ENCODE measurements around the gene EFS.
"Not testable (repeated sequence)": the region's sequence is repeated elsewhere in the genome, so short reads cannot be mapped to it uniquely, and the experiment has no call there.

The EFS gene

DNA sequence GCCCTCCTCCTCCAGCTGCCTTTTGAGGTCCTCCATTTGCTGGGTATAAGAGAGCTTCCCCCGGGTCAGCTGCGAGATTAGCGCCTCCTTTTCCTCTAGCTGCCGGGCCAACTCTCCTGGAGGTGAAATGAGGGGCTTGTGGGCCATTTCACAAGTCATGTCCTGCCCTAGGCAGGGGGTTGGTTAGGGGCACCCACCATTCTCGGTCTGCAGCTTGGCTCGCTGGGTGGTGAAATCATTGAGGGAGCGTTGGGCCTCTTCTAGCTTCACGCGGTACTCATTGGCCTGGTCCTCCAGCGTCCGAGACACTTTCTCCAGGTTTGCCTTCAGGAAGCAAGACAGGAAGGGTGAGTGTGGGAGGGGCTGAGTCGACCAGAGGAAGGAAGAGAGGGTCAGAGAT lies 24.4 kb upstream of the EFS start:
- no peak for TF ChIP-seq POU2F2 (IDR thresholded peaks at IDR 0.05; ENCODE audit: low read depth, low read length)
- no peak for TF ChIP-seq PAX5 (IDR thresholded peaks at IDR 0.05; ENCODE audit: insufficient read depth, low read length, severe bottlenecking)
- no peak for TF ChIP-seq POLR2AphosphoS5 (IDR thresholded peaks at IDR 0.05; ENCODE audit: low read depth, low read length)
- TF ChIP-seq SPI1 (IDR thresholded peaks at IDR 0.05; ENCODE audit: low read depth, low read length): no peak
- TF ChIP-seq TAF1 (IDR thresholded peaks at IDR 0.05; ENCODE audit: low read depth, low read length): no peak
- FAIRE-seq (no peak), DNase-seq (ENCODE audit: insufficient read length, low spot score) (no peak)

DNA sequence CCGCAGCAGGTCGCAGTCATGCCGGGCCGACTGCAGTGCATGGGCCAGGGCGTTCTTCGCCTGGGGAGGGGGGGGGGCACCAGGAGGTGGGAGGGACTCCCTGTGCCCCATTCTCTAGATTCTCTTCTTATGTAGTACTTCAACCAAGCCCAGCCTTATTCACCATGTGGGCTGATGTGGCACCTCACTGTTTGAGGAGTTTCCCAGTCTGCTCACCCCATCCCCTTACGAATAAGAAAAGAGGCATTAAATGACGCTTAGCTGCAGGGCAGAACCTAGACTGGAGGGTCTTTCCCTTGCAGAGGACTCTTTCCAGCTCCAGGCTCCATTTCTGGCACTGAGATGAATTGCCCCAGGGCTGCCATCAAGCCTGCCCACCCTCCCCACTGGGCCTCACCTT lies 24.0 kb upstream of the EFS start:
- TF ChIP-seq POU2F2 (IDR thresholded peaks at IDR 0.05; ENCODE audit: low read depth, low read length) (no peak), POLR2AphosphoS5 (IDR thresholded peaks at IDR 0.05; ENCODE audit: low read depth, low read length) (no peak), POLR2A (IDR thresholded peaks at IDR 0.05; ENCODE audit: low read depth, low read length) (no peak), TAF1 (IDR thresholded peaks at IDR 0.05; ENCODE audit: low read depth, low read length) (no peak), PAX5 (IDR thresholded peaks at IDR 0.05; ENCODE audit: insufficient read depth, low read length, severe bottlenecking) (no peak), SPI1 (IDR thresholded peaks at IDR 0.05; ENCODE audit: low read depth, low read length) (no peak)
- FAIRE-seq: no peak

DNA sequence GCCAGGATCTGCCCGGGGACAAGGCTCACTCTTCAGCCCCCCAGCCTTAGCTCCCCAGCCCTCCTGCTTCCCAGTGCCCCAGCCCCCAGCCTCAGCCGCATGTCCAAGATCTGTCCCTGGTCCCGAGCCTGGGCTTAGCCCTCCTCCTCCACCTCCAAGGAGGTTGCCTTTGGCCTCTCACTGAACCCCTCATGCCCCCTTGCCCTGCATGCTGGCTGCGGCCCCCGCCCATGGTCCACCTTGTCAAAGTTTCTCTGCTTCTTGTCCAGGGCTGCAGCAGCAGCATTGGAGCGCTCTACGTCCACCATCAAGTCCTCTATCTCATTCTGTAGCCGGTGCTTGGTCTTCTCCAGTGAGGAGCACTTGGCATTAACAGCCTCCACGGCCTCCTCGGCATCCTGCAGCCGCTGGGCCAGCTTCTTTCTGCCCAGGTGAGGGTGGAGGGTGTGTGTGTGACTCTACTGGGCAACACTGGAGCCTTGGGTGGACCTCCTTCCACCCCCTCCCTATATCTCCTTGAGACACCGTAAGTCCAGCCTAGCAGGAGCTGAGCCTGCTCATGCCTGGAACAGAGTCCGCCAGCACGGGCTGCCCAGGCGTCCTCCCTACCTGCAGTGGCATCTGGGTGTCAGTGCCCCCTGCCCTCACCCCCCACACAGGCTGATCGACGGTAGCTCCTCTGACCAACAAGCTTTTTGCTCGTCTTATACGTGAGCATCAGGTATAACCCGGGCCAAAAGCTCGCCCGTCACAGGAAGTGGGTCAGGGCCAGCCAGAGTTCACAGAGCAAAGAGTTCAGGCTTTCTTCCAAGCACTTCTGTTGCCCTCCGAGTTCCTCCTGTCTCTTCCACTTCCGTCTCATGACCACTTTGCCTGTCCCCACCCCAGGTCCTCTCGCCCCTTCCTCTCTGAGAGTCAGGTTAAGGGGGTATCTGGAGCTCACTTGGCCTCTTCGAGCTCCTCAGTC lies 23.2 kb upstream of the EFS start:
- TF ChIP-seq POLR2A (IDR thresholded peaks at IDR 0.05; ENCODE audit: low read depth, low read length) (no peak), TAF1 (IDR thresholded peaks at IDR 0.05; ENCODE audit: low read depth, low read length) (no peak), SPI1 (IDR thresholded peaks at IDR 0.05; ENCODE audit: low read depth, low read length) (no peak), PAX5 (IDR thresholded peaks at IDR 0.05; ENCODE audit: insufficient read depth, low read length, severe bottlenecking) (no peak), POLR2AphosphoS5 (IDR thresholded peaks at IDR 0.05; ENCODE audit: low read depth, low read length) (no peak), POU2F2 (IDR thresholded peaks at IDR 0.05; ENCODE audit: low read depth, low read length) (no peak)
- DNase-seq (ENCODE audit: insufficient read length, low spot score) (no peak), FAIRE-seq (no peak)

More for the DNA sequence above, 24.0 kb upstream of the EFS start:
- no peak for DNase-seq (ENCODE audit: insufficient read length, low spot score)

DNA sequence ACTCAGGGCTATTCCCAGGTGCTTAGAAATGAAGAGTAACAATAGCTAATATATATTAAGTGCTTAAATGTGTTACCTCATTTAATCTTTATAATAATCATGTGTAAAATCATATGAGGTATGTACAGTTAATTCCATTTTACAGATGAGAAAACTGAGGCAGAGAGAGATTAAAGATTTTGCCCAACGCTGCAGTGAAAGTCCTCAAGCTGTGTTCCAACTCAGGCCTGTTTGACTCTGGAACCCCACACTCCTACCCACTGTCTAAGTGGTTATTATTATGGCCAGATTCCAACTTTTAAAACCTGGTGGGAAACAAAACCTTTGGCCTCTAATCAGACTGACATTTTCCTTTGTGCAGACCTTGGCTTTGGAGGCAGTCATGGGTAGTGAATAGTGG lies 22.0 kb upstream of the EFS start:
- DNase-seq (ENCODE audit: insufficient read length, low spot score): no peak
- no peak for TF ChIP-seq SPI1 (IDR thresholded peaks at IDR 0.05; ENCODE audit: low read depth, low read length)
- no peak for TF ChIP-seq POLR2AphosphoS5 (IDR thresholded peaks at IDR 0.05; ENCODE audit: low read depth, low read length)
- TF ChIP-seq PAX5 (IDR thresholded peaks at IDR 0.05; ENCODE audit: insufficient read depth, low read length, severe bottlenecking): no peak
- no peak for TF ChIP-seq TAF1 (IDR thresholded peaks at IDR 0.05; ENCODE audit: low read depth, low read length)
- TF ChIP-seq POU2F2 (IDR thresholded peaks at IDR 0.05; ENCODE audit: low read depth, low read length): no peak
- no peak for TF ChIP-seq POLR2A (IDR thresholded peaks at IDR 0.05; ENCODE audit: low read depth, low read length)
- no peak for FAIRE-seq

DNA sequence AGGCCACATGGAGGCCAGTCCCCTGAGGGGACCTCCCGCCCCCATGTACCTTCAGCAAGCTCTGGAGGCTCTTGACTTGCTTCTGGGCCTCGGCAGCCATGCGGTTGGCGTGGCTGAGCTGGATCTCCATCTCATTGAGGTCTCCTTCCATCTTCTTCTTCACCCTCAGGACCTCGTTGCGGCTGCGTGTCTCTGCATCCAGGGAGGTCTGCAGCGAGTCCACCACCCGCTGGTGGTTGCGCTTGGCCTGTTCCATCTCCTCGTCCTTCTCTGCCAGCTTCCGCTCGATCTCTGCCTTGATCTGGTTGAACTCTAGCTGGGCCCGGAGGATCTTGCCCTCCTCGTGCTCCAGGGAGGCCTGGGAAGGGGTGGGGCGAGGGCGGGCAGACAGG lies 21.3 kb upstream of the EFS start:
- not testable (repeated sequence) for FAIRE-seq; DNase-seq (ENCODE audit: insufficient read length, low spot score)

DNA sequence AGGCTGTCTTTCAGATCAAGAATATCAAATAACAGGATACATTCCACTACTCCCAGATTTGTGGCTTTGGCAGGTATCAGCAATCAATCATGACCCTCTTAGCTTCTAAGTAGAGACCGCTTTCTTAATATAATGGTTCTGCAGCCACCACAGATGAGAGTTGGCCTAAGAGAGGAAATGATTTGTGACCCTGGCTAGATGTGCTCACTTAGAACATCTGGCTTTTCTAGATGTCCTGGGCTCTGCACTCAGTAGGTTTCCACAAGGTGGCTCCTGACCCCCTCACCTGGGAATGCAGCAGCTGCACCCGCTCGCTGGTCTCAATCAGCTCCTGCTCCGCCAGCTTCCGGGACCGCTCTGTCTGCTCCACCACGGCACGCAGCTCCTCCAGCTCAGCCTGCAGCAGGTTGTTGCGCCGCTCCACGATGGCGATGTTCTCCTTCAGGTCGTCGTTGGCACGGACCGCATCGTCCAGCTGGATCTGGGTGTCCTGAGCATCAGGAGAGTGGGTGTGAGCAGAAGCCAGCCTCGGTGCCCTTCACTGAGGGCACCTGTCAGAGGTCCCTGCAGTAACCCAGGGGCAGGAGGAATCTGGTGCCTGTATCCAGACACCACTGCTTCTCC lies 20.8 kb upstream of the EFS start:
- FAIRE-seq (no peak), DNase-seq (ENCODE audit: insufficient read length, low spot score) (no peak)
- no peak for TF ChIP-seq PAX5 (IDR thresholded peaks at IDR 0.05; ENCODE audit: insufficient read depth, low read length, severe bottlenecking)
- TF ChIP-seq TAF1 (IDR thresholded peaks at IDR 0.05; ENCODE audit: low read depth, low read length): no peak

DNA sequence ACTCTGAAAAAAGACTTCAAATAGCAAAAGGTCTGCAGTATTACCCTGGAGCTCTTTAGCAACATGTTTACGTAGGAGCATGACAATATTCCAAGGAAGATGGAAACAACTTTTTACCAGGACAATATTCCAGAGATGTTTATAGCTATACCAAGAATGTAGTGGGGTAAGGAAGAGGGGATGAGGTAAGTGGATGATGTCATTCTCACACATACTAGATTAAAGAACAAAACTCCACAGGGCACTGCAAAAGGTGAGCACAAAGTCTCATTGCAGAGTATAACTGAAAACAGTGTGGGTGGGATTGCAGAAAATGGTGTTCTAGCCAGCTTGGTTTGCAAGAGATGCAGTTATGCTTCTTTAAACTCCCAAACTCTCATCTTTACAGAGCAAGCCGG lies 20.3 kb upstream of the EFS start:
- TF ChIP-seq PAX5 (IDR thresholded peaks at IDR 0.05; ENCODE audit: insufficient read depth, low read length, severe bottlenecking): no peak
- no peak for TF ChIP-seq POLR2AphosphoS5 (IDR thresholded peaks at IDR 0.05; ENCODE audit: low read depth, low read length)
- TF ChIP-seq POU2F2 (IDR thresholded peaks at IDR 0.05; ENCODE audit: low read depth, low read length): no peak
- TF ChIP-seq TAF1 (IDR thresholded peaks at IDR 0.05; ENCODE audit: low read depth, low read length): no peak
- TF ChIP-seq POLR2A (IDR thresholded peaks at IDR 0.05; ENCODE audit: low read depth, low read length): no peak
- TF ChIP-seq SPI1 (IDR thresholded peaks at IDR 0.05; ENCODE audit: low read depth, low read length): no peak
- FAIRE-seq: no peak
- DNase-seq (ENCODE audit: insufficient read length, low spot score): no peak

DNA sequence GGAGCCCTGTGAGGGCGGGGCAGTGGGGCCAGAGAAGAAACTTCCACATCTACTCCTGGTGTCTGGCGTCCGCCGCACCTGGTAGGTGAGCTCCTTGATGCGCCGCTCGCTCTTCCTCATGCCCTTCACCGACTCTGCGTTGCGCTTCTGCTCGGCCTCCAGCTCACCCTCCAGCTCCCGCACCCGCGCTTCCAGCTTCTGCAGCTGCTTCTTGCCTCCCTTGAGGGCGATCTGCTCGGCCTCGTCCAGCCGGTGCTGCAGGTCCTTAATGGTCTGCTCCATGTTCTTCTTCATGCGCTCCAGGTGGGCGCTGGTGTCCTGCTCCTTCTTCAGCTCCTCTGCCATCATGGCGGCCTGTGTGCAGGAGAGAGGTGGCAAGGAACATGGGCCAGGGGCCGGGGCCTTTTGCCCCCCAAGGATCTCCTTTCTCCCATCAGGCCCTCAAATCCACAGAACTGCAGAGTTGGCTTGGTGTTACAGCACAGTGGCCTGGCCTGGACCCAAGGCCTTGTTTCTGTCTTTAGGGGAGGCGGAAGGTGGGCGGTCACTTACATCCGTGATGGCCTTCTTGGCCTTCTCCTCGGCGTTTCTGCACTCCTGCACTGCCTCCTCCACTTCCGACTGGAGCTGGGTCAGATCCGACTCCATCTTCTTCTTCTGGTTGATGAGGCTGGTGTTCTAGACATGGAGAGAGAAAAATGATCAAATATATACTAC lies 19.6 kb upstream of the EFS start:
- no peak for TF ChIP-seq TAF1 (IDR thresholded peaks at IDR 0.05; ENCODE audit: low read depth, low read length)
- TF ChIP-seq SPI1 (IDR thresholded peaks at IDR 0.05; ENCODE audit: low read depth, low read length): no peak
- TF ChIP-seq PAX5 (IDR thresholded peaks at IDR 0.05; ENCODE audit: insufficient read depth, low read length, severe bottlenecking): no peak
- no peak for TF ChIP-seq POLR2AphosphoS5 (IDR thresholded peaks at IDR 0.05; ENCODE audit: low read depth, low read length)
- TF ChIP-seq POLR2A (IDR thresholded peaks at IDR 0.05; ENCODE audit: low read depth, low read length): no peak
- TF ChIP-seq POU2F2 (IDR thresholded peaks at IDR 0.05; ENCODE audit: low read depth, low read length): no peak
- no peak for DNase-seq (ENCODE audit: insufficient read length, low spot score)
- no peak for FAIRE-seq

DNA sequence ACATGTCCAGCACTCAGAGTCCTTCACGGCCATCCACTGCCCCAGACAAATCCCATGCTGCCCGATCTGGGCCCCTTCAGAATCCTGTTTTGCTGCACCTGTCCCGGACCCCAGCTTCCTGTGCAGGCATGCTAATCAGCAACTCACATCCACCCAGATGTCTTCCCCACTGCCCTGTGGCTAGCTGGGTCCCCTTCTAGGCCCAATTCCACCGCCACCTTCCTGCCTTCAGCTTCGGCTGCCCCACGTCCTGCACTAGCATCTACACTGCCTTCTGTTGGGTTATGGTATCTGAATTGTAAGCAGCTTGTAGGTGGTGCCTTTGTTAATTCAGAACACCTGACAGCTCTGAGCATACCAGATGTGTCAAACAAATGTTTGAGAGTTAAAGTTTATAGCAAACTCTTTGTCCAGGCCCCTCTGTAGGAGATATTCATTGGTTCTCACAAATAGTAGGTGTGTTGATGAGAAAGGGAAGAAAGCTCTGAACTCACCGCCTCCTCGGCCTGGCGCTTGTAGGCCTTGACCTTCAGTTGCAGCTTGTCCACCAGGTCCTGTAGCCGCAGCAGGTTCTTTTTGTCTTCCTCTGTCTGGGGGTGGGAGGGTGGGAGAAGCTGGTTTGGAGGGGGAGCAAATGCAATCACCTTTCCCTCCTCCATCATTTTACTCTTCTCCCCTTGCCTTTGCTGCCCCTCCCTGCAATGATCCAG lies 17.9 kb upstream of the EFS start:
- FAIRE-seq: no peak

More for the DNA sequence above, 17.9 kb upstream of the EFS start:
- no peak for TF ChIP-seq SPI1 (IDR thresholded peaks at IDR 0.05; ENCODE audit: low read depth, low read length)
- no peak for TF ChIP-seq POU2F2 (IDR thresholded peaks at IDR 0.05; ENCODE audit: low read depth, low read length)
- no peak for TF ChIP-seq PAX5 (IDR thresholded peaks at IDR 0.05; ENCODE audit: insufficient read depth, low read length, severe bottlenecking)
- no peak for TF ChIP-seq POLR2A (IDR thresholded peaks at IDR 0.05; ENCODE audit: low read depth, low read length)
- no peak for TF ChIP-seq TAF1 (IDR thresholded peaks at IDR 0.05; ENCODE audit: low read depth, low read length)
- no peak for TF ChIP-seq POLR2AphosphoS5 (IDR thresholded peaks at IDR 0.05; ENCODE audit: low read depth, low read length)
- DNase-seq (ENCODE audit: insufficient read length, low spot score): no peak
